OCI-LY1 (cell line): ENCODE results near the gene RBKS.

Experiments
- H2AFZ ChIP-seq: fragments of 200-600 bp; sonication (generic), shearing (Covaris generic); 2 replicates; pipeline ENCODE4 v1.6.0; 2014; ENCODE audit warnings: antibody characterized with exemption, mild to moderate bottlenecking, low read length
- H3F3A ChIP-seq: fragments of 200-600 bp; sonication (generic), shearing (Covaris generic); 2 replicates; pipeline ENCODE4 v1.6.0; 2014; ENCODE audit warnings: mild to moderate bottlenecking, antibody characterized with exemption, low read length, moderate library complexity; ENCODE audit not compliant: insufficient read depth
- H3K27ac ChIP-seq: fragments of 200-600 bp; sonication (generic); 2 replicates; pipeline ENCODE4 v1.5.1; 2014; ENCODE audit warnings: low read length, mixed run types, mild to moderate bottlenecking, low read depth; ENCODE audit not compliant: poor library complexity, severe bottlenecking
- H3K27me3 ChIP-seq: fragments of 200-600 bp; sonication (generic); 2 replicates; pipeline ENCODE4 v1.6.0; 2014; ENCODE audit warnings: antibody characterized with exemption, mild to moderate bottlenecking, low read length, moderate library complexity; ENCODE audit not compliant: insufficient read depth
- H3K36me3 ChIP-seq: fragments of 200-600 bp; sonication (generic); 2 replicates; pipeline ENCODE4 v1.6.1; 2014; ENCODE audit warnings: mild to moderate bottlenecking, antibody characterized with exemption, low read length, moderate library complexity, mixed read lengths; ENCODE audit not compliant: insufficient read depth
- H3K4me1 ChIP-seq: fragments of 200-600 bp; sonication (generic); 2 replicates; pipeline ENCODE4 v1.5.1; 2014; ENCODE audit warnings: mild to moderate bottlenecking, low read length, moderate library complexity; ENCODE audit not compliant: insufficient read depth, severe bottlenecking
- H3K4me2 ChIP-seq: fragments of 200-600 bp; sonication (generic), shearing (Covaris generic); 2 replicates; pipeline ENCODE4 v1.6.1; 2014; ENCODE audit warnings: low read length
- H3K4me3 ChIP-seq: fragments of 200-600 bp; sonication (generic); 2 replicates; pipeline ENCODE4 v1.5.1; 2014; ENCODE audit warnings: low read length, low read depth, mild to moderate bottlenecking, mixed read lengths; ENCODE audit not compliant: poor library complexity, severe bottlenecking
- H3K79me2 ChIP-seq: fragments of 200-600 bp; shearing (Covaris generic); 2 replicates; pipeline ENCODE4 v1.6.1; 2016; ENCODE audit warnings: mixed run types, low read length, mixed read lengths; ENCODE audit not compliant: insufficient read depth
- H3K9ac ChIP-seq: fragments of 200-600 bp; sonication (generic), shearing (Covaris generic); 2 replicates; pipeline ENCODE4 v1.6.1; 2014; ENCODE audit warnings: mild to moderate bottlenecking, low read length, mixed read lengths
- H3K9me2 ChIP-seq: fragments of 200-600 bp; sonication (generic), shearing (Covaris generic); 2 replicates; pipeline ENCODE4 v1.6.1; 2014; ENCODE audit warnings: low read depth, mild to moderate bottlenecking, low read length, mixed read lengths
- H3K9me3 ChIP-seq: fragments of 200-600 bp; shearing (Covaris generic); 2 replicates; pipeline ENCODE4 v1.6.1; 2014; ENCODE audit warnings: low read length, mixed read lengths
- H4K20me1 ChIP-seq: fragments of 200-600 bp; sonication (generic), shearing (Covaris generic); 2 replicates; pipeline ENCODE4 v1.6.0; 2016; ENCODE audit warnings: mild to moderate bottlenecking, low read length; ENCODE audit not compliant: insufficient read depth
- CTCF ChIP-seq: fragments of 200-600 bp; sonication (generic), shearing (Covaris generic); IDR thresholded peaks from 2 replicates; pipeline ENCODE4 v1.5.1; 2017; ENCODE audit warnings: mild to moderate bottlenecking, antibody characterized with exemption, low read length, moderate library complexity, mixed read lengths
- EZH2 ChIP-seq: fragments of 200-600 bp; sonication (generic), shearing (Covaris generic); IDR thresholded peaks from 2 replicates; pipeline ENCODE4 v1.8.0; 2017; ENCODE audit warnings: borderline replicate concordance, mixed run types, mild to moderate bottlenecking, antibody characterized with exemption, low read length, moderate library complexity, mixed read lengths

RBKS gene

GRCh38 chr2:27901234-27901633 lies 11.0 kb upstream of the RBKS start:
- no peaks in the 10 kb centered on the region for H3K9me2 ChIP-seq
- H3K27me3 ChIP-seq: no peaks in the 10 kb centered on the region
- H3K4me3 ChIP-seq: no peak overlapping the region
- H3K9ac ChIP-seq: no peak overlapping the region
- H3K4me2 ChIP-seq: no peak overlapping the region
- H3F3A ChIP-seq: no peaks in the 10 kb centered on the region
- H4K20me1 ChIP-seq: no peaks in the 10 kb centered on the region
- H3K79me2 ChIP-seq: no peaks in the 10 kb centered on the region
- no peak overlapping the region for H3K27ac ChIP-seq
- TF ChIP-seq EZH2: no peak
- TF ChIP-seq CTCF: no peak
- H2AFZ ChIP-seq: no peak overlapping the region
- H3K9me3 ChIP-seq: no peaks in the 10 kb centered on the region
- no peaks in the 10 kb centered on the region for H3K4me1 ChIP-seq
- H3K36me3 ChIP-seq: peaks cover 17% of the 10 kb centered on the region

DNA sequence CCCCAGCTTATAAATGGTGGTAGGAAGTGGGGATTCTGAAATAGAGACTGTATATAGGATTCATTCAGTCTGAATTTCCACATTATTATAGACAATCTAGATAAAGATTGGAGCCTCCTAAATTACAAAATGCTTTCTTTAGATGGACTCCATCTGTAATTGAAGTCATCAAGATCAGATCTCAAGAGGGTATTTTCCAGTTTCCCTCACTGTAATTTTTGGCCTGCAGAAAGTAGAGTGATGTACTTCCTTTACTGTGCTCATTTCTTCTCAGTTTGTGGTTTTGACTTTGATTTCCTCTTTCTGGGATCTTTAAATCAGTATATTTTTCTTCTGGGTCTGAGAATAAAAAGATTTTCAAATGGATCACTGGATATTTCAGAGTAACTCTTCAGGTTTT lies 7.5 kb upstream of the RBKS start:
- Histone ChIP-seq H3K79me2 (no peaks in the 10 kb centered on the region), H3K36me3 (peaks cover 33% of the 10 kb centered on the region), H3K4me3 (no peak overlapping the region), H3K4me1 (peaks cover 4% of the 10 kb centered on the region), H3K4me2 (no peak overlapping the region), H3K9me2 (no peaks in the 10 kb centered on the region), H3K27ac (no peak overlapping the region), H2AFZ (no peak overlapping the region), H3K9me3 (no peaks in the 10 kb centered on the region), H4K20me1 (no peaks in the 10 kb centered on the region), H3F3A (0 out of 2 replicates have a peak, but pooled peaks cover 2% of the 10 kb centered on the region), H3K9ac (no peak overlapping the region), H3K27me3 (no peaks in the 10 kb centered on the region)
- no peak for TF ChIP-seq CTCF
- no peak for TF ChIP-seq EZH2

DNA sequence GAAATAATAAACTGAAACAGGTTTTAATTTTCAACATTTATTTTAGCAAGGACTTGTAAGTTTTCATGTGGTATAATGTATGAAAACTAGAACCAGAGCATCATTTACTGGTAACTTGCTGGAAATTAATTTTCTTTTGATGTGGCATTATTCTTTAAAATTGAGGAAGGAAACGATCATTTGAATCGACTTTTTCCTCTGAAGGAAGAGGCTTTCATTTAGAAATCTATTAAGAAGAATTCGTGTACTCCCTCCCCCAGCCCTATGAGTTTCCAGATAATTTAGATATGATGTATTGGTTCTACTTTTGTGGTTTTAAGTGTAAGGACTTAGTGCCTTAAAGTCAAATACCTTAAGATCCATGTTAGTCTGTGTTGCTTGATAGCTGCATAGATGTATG lies 2.8 kb upstream of the RBKS start:
- Histone ChIP-seq H4K20me1 (no peaks in the 10 kb centered on the region), H3F3A (peaks cover 9% of the 10 kb centered on the region; the same call in 1 of the 2 replicates), H3K27ac (no peak overlapping the region), H3K4me1 (peaks cover 38% of the 10 kb centered on the region), H3K4me2 (peak overlapping the region; percentile 90; the same call in 1 of the 2 replicates), H3K79me2 (no peaks in the 10 kb centered on the region), H3K9me3 (no peaks in the 10 kb centered on the region), H2AFZ (no peak overlapping the region), H3K36me3 (peaks cover 30% of the 10 kb centered on the region), H3K27me3 (no peaks in the 10 kb centered on the region), H3K9me2 (no peaks in the 10 kb centered on the region), H3K4me3 (no peak overlapping the region), H3K9ac (no peak overlapping the region)
- TF ChIP-seq CTCF: no peak
- TF ChIP-seq EZH2: no peak
